Left lung (tissue), 10 donors: ENCODE results near the gene KLHDC4. TPM values are rescaled to one million over a fixed set of nuclear protein-coding genes. Genes with fewer than 3 reads are reported as not detected.
"Not testable (repeated sequence)": the region's sequence is repeated elsewhere in the genome, so short reads cannot be mapped to it uniquely, and the experiment has no call there.

Source experiments
- ATAC-seq: fragments of 200-7000 bp; cut with Tn5 transposase; one replicate; pipeline ENCODE4 v1.9.1; 2020; ENCODE audit warnings: moderate library complexity
- DNase-seq, 4 donors: peaks; one replicate each; pipeline ENCODE4 v3.0.0-alpha.2; 2013 to 2020
- H3K27ac ChIP-seq, 2 donors: fragments of 200-600 bp; sonication (generic) in 1 of 2; one replicate each; pipeline versions ENCODE4 v1.5.0 to v1.8.0; 2020 to 2021
- H3K27me3 ChIP-seq, 2 donors: fragments of 200-600 bp; sonication (generic) in 1 of 2; one replicate each; pipeline versions ENCODE4 v1.5.0 to v1.8.0; 2020 to 2021
- H3K36me3 ChIP-seq, 2 donors: fragments of 200-600 bp; sonication (generic) in 1 of 2; one replicate each; pipeline versions ENCODE4 v1.5.0 to v1.8.0; 2020 to 2021
- H3K4me1 ChIP-seq, 2 donors: fragments of 200-600 bp; one replicate each; pipeline ENCODE4 v1.8.0; 2021
- H3K4me3 ChIP-seq, 2 donors: fragments of 200-600 bp; sonication (generic) in 1 of 2; one replicate each; pipeline versions ENCODE4 v1.5.0 to v1.8.0; 2020 to 2021; ENCODE audit warnings: mild to moderate bottlenecking in 1 of 2
- H3K9me3 ChIP-seq, 2 donors: fragments of 200-600 bp; sonication (generic) in 1 of 2; one replicate each; pipeline versions ENCODE4 v1.5.0 to v1.8.0; 2020 to 2021
- CTCF ChIP-seq, 2 donors: fragments of 200-600 bp; sonication (generic) in 1 of 2; IDR thresholded peaks; one replicate each; pipeline versions ENCODE4 v1.5.0 to v1.8.0; 2021; ENCODE audit warnings: antibody characterized with exemption in 2 of 2
- intact Hi-C, 2 donors: fragments of 100-400 bp; cut with DNase I; formaldehyde crosslinking; loops; one replicate each; pipeline versions ENCODE4 v1.11.2 to v1.14.2; 2022
- polyA plus RNA-seq, 6 donors: library from polyadenylated mRNA; unstranded; fragments of 120-200 nt; gene quantifications; one replicate each; pipeline ENCODE4 v1.2.1, GENCODE V29; 2013; ENCODE audit not compliant: insufficient read length in 6 of 6
- total RNA-seq, 2 donors: library from RNA; stranded (reverse); fragmentation: NEBNext Ultra II Directional; extraction: Animal tissue kit (Norgen Biotek cat#: 25700); gene quantifications; one replicate each; pipeline ENCODE4 v1.2.1, GENCODE V29; 2021
- donor health status: DM: no; HTN: yes; CAD: no.
- donor health status: DM: no; HTN: no; CAD: no.

Gene KLHDC4
- total and polyA plus RNA-seq, 8 donors = 31.3 to 46.7 (median 36.9) TPM

DNA sequence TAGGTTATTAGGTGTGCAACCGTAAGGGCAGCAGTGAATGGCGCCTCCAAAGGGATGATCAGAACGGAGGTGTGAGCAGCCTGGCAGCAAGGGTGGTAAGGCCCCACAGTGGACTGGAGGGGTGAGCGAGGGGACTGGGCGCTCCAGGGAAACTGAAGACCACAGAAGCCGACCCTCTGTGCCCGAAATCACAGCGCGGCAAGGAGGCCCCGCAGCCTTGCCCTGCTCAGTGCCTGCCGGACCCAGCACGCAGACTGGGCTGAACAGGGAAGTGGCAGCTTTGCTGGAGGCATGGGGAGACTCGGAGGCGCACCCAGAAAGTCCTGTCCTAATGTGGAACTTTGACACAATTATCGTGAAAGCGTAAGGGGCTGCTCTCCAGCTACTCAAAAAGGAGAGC lies 38.4 kb downstream of the KLHDC4 start:
- no peak for ATAC-seq
- TF ChIP-seq CTCF (IDR thresholded peaks at IDR 0.05) = no peak
- intact Hi-C loops = no loop called here

DNA sequence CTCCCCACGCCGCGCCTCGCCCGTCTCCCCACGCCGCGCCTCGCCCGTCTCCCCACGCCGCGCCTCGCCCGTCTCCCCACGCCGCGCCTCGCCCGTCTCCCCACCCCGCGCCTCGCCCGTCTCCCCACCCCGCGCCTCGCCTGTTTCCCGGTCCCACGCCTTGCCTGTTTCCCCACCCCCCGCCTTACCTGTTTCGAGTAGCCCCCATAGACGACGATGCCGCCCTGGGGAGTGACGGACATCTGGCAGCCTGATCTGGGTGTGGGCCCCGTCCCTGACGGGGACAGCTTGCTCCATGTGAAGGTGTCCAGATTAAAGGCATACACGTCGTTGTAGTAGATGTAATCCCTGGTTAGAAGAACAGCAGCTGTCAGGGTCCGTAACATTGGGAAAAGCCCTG lies 39.2 kb downstream of the KLHDC4 start:
- ATAC-seq, H3K27ac ChIP-seq, H3K9me3 ChIP-seq, intact Hi-C loops, H3K4me1 ChIP-seq, H3K4me3 ChIP-seq, H3K27me3 ChIP-seq: not testable (repeated sequence)
- DNase-seq = peak in 1 of 4 donors; percentile 3
- H3K36me3 ChIP-seq = peaks cover 0 to 59% of the 10 kb centered on the region in 2 donors

More for the DNA sequence above, 38.4 kb downstream of the KLHDC4 start:
- peak in 1 of 4 donors; percentile 57 for DNase-seq
- H3K9me3 ChIP-seq = no peaks in the 10 kb centered on the region
- H3K36me3 ChIP-seq = peaks cover 0 to 59% of the 10 kb centered on the region in 2 donors
- H3K27ac ChIP-seq = no peak overlapping the region
- H3K4me3 ChIP-seq = no peak overlapping the region
- peaks cover 3 to 5% of the 10 kb centered on the region in 2 donors for H3K4me1 ChIP-seq
- no peaks in the 10 kb centered on the region for H3K27me3 ChIP-seq

DNA sequence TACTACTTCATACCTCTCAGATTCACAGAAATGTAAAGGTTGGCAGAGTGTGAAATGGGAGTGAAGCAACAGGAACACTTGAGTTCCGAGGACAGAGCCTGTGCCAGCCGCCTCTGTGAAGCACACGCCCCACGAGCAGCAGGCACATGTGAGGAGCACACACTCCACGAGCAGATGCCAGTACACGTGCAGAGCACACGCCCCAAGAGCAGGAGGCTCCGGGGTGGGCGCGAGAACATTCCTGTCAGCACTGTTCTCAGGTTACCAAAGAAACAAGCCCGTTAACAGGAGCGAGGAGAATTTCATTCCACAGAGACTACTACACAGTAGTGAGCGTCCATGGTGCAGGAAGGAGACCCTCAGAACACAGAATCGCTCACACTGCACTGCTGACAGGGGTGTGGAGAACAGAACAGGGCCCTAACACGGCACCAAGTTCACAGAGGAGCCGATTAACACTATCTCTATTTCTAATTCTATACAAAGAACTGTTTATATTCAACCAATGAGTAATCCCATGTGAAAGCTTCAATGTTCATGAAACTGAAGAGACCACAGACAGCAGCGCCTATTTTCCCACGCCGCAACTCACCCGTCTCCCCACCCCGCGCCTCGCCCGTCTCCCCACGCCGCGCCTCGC lies 40.1 kb downstream of the KLHDC4 start:
- Histone ChIP-seq H3K27ac (no peak overlapping the region), H3K4me3 (no peak overlapping the region), H3K36me3 (peaks cover 0 to 65% of the 10 kb centered on the region in 2 donors), H3K27me3 (no peaks in the 10 kb centered on the region), H3K9me3 (no peaks in the 10 kb centered on the region), H3K4me1 (peaks cover 3 to 5% of the 10 kb centered on the region in 2 donors)
- intact Hi-C loops = no loop called here
- no peak for TF ChIP-seq CTCF (IDR thresholded peaks at IDR 0.05)
- peak; percentile 63 for ATAC-seq
- peak in 3 of 4 donors; percentile 24 to 67 (median 55) for DNase-seq

DNA sequence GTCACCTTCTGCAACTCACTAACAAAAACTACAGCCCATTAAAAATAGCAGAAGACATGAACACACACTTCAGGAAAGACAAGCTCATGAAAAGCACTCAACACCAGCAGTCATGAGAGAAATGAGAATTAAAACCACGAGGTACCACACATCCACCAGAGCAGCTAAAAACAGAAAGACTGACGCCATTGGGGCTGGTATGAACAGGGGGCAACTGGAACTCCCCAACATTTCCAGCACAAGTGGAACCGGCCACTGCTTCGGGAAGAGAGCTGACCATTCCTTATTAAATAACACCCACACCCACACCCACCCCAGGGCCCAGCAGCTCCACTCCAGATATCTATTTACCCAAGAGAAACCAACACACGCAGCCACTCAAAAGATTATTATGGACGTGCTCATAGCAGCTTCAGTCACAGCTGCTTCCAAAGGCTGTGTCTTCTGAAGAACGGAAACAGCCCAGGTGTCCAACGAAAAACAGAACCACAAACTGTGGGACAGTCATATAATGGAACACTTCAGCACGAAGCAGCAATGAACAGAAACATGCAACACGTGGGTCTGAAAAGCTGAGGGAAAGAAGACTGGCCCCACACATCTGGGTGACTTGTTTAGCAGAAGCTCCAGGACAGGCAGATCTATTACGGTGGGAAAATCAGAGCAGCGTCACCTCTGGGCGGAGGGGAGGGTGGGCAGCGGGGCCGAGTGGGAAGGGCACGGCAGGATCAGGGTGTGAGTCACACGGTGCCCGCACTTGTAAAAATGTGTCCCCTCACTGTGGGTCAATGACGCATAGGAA lies 41.1 kb downstream of the KLHDC4 start:
- Histone ChIP-seq H3K27me3 (no peaks in the 10 kb centered on the region), H3K36me3 (peaks cover 0 to 65% of the 10 kb centered on the region in 2 donors), H3K4me1 (peaks cover 3 to 5% of the 10 kb centered on the region in 2 donors), H3K4me3 (no peak overlapping the region), H3K9me3 (no peaks in the 10 kb centered on the region), H3K27ac (no peak overlapping the region)
- peak in 1 of 4 donors; percentile 59 for DNase-seq
- peak; percentile 10 for ATAC-seq
- intact Hi-C loops = no loop called here
- TF ChIP-seq CTCF (IDR thresholded peaks at IDR 0.05) = no peak

DNA sequence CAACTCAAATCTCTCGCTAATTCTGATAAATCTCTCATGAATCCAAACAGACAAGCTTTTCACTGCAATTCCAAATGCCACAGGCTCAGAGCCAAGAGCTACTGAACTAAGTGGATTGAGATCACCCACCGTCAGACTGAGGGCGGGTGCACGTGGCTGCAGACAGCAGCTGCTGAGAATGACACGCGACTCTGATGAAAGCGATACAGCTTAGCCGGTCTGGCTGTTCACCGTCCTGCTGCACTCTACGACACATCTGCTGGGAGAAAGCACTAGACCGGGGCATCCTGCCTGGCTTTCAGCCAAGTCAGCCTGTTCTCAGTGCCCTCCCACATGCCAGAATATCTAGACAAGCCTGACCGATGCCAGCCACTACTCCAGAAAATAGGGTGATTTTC lies 42.6 kb downstream of the KLHDC4 start:
- peaks cover 3 to 5% of the 10 kb centered on the region in 2 donors for H3K4me1 ChIP-seq
- H3K27ac ChIP-seq = no peak overlapping the region
- TF ChIP-seq CTCF (IDR thresholded peaks at IDR 0.05) = no peak
- no peaks in the 10 kb centered on the region for H3K27me3 ChIP-seq
- no peaks in the 10 kb centered on the region for H3K9me3 ChIP-seq
- DNase-seq = peak in 3 of 4 donors; percentile 49 to 66 (median 61)
- H3K36me3 ChIP-seq = peaks cover 0 to 57% of the 10 kb centered on the region in 2 donors
- peak; percentile 78 for ATAC-seq
- intact Hi-C loops = no loop called here
- no peak overlapping the region for H3K4me3 ChIP-seq
